ENCODE results near the gene OR51L1.

OR51L1 gene

GRCh38 chr11:5046226-5046625 lies 51.6 kb downstream of the OR51L1 start, which contains the start of gene OR52J3:
Gene OR52J3 (plus strand): TSS chr11:5046526. CDS start chr11:5046526, 0 bp downstream.
- no peak for TF ChIP-seq ZFX (IDR thresholded peaks at IDR 0.05; ENCODE audit: borderline replicate concordance)
- no peak for TF ChIP-seq CTCF (IDR thresholded peaks at IDR 0.05)
- no peak within 1 kb of the TSS for H3K27ac ChIP-seq

- H3K27ac ChIP-seq, result no peak overlapping the region
- TF ChIP-seq CTCF (IDR thresholded peaks at IDR 0.05) (no peak), ZFX (IDR thresholded peaks at IDR 0.05; ENCODE audit: borderline replicate concordance) (no peak)
Observed at GRCh38 chr11:5046754-5047330, 52.2 kb downstream of the OR51L1 start.

All from 22Rv1 (cell line).